K562 (cell line): ENCODE measurements around the gene CCDC141.

Experiments used
- RAD21 ChIP-seq, 2 experiments: fragments of 250-450 bp in 1 of 2; fragments of 450-650 bp in 1 of 2; sonication (Bioruptor Pico) in 1 of 2; formaldehyde crosslinking in 1 of 2; IDR thresholded peaks in 1 of 2; conservative IDR thresholded peaks in 1 of 2; 2 replicates each; pipeline versions ENCODE4 v1.4.0 to v1.8.0; 2020 to 2022; ENCODE audit warnings: mild to moderate bottlenecking in 2 of 2, moderate library complexity in 1 of 2
- SETDB1 ChIP-seq: IDR thresholded peaks from one replicate; pipeline ENCODE4 v1.6.1; 2012; ENCODE audit warnings: low read length, control low read depth, inconsistent platforms
- SLC30A9 ChIP-seq: fragments of 250-450 bp; sonication (Bioruptor Pico); IDR thresholded peaks from 2 replicates; pipeline ENCODE4 v1.8.0; 2022; ENCODE audit warnings: mild to moderate bottlenecking, moderate library complexity
- ZNF274 ChIP-seq: IDR thresholded peaks from 2 replicates; pipeline ENCODE4 v1.6.1; 2011; ENCODE audit warnings: low read depth, mild to moderate bottlenecking, low read length, moderate library complexity, borderline replicate concordance

GRCh38 chr2:178905261-178905660 lies 144.7 kb downstream of the CCDC141 start:
- TF ChIP-seq RAD21 (CRISPR knock-in tag; conservative IDR thresholded peaks at IDR 0.05 in 1 of 2, IDR thresholded peaks at IDR 0.05 in 1 of 2) (no peak), ZNF274 (no peak), SETDB1 (no peak), SLC30A9 (CRISPR knock-in tag) (no peak)
